Measurements from ENCODE around the gene PITPNC1. TPM values are rescaled to one million over a fixed set of nuclear protein-coding genes. Genes with fewer than 3 reads are reported as not detected.
A peak's percentile ranks its signal among the peaks of the same experiment; 100 is the strongest.

The PITPNC1 gene
- total and polyA plus RNA-seq, 4 donors = 8.0 to 21.1 (median 15.2) TPM

GRCh38 chr17:67509390-67510287 is 132.6 kb downstream of the PITPNC1 start:
- no peak overlapping the region for H3K4me3 ChIP-seq
- peak overlapping the region in 1 of 2 donors; percentile 7 for H3K27ac ChIP-seq (ENCODE audit: low read depth in 1 of 2, low read length in 1 of 2)
- H3K36me3 ChIP-seq (ENCODE audit: control insufficient read depth in 4 of 4, insufficient read depth in 4 of 4, low read length in 4 of 4) = no peaks in the 10 kb centered on the region
- ATAC-seq (ENCODE audit: insufficient read depth, low FRiP score) (peak; percentile 79), DNase-seq (peak in 1 of 3 donors; percentile 29)
- no peak overlapping the region for H3K9ac ChIP-seq (ENCODE audit: insufficient read depth in 1 of 2, low read length in 2 of 2)
- H3K9me3 ChIP-seq (ENCODE audit: control insufficient read depth in 4 of 4, insufficient read depth in 3 of 4, low read length in 3 of 4) = peaks cover 0 to 2% (median 0%) of the 10 kb centered on the region in 4 donors
- H3K27me3 ChIP-seq (ENCODE audit: control insufficient read depth in 3 of 3, insufficient read depth in 3 of 3, low read length in 2 of 3) = no peaks in the 10 kb centered on the region
- no peak for TF ChIP-seq CTCF (IDR thresholded peaks at IDR 0.05; ENCODE audit: control extremely low read depth, extremely low read depth)
- H3K4me1 ChIP-seq (ENCODE audit: control insufficient read depth in 5 of 5, insufficient read depth in 5 of 5, low read length in 5 of 5) = peaks cover 0 to 6% (median under 1%) of the 10 kb centered on the region in 5 donors
- 59 to 74% methylated on average over 10 of the region's 10 CpGs for WGBS, 2 donors

- DNase-seq (no peak), ATAC-seq (ENCODE audit: insufficient read depth, low FRiP score) (no peak)
- Histone ChIP-seq H3K4me3 (no peak overlapping the region), H3K9ac (ENCODE audit: insufficient read depth in 1 of 2, low read length in 2 of 2) (no peak overlapping the region), H3K36me3 (ENCODE audit: control insufficient read depth in 4 of 4, insufficient read depth in 4 of 4, low read length in 4 of 4) (no peaks in the 10 kb centered on the region), H3K27ac (ENCODE audit: low read depth in 1 of 2, low read length in 1 of 2) (no peak overlapping the region), H3K4me1 (ENCODE audit: control insufficient read depth in 5 of 5, insufficient read depth in 5 of 5, low read length in 5 of 5) (peaks cover 0 to 18% (median 9%) of the 10 kb centered on the region in 5 donors), H3K9me3 (ENCODE audit: control insufficient read depth in 4 of 4, insufficient read depth in 3 of 4, low read length in 3 of 4) (peaks cover 0 to 2% (median 0%) of the 10 kb centered on the region in 4 donors), H3K27me3 (ENCODE audit: control insufficient read depth in 3 of 3, insufficient read depth in 3 of 3, low read length in 2 of 3) (no peaks in the 10 kb centered on the region)
- TF ChIP-seq CTCF (IDR thresholded peaks at IDR 0.05; ENCODE audit: control extremely low read depth, extremely low read depth) = no peak
- 70 to 79% methylated on average over 3 of the region's 3 CpGs for WGBS, 2 donors
Observed at GRCh38 chr17:67511012-67511411, 133.9 kb downstream of the PITPNC1 start.

- no peak for TF ChIP-seq CTCF (IDR thresholded peaks at IDR 0.05; ENCODE audit: control extremely low read depth, extremely low read depth)
- no peak for DNase-seq
- WGBS, 2 donors = 93 to 94% methylated on average over 2 of the region's 2 CpGs
- Histone ChIP-seq H3K9me3 (ENCODE audit: control insufficient read depth in 4 of 4, insufficient read depth in 3 of 4, low read length in 3 of 4) (peaks cover 0 to 2% (median 0%) of the 10 kb centered on the region in 4 donors), H3K9ac (ENCODE audit: insufficient read depth in 1 of 2, low read length in 2 of 2) (no peak overlapping the region), H3K4me1 (ENCODE audit: control insufficient read depth in 5 of 5, insufficient read depth in 5 of 5, low read length in 5 of 5) (peaks cover 0 to 20% (median 9%) of the 10 kb centered on the region in 5 donors), H3K4me3 (no peak overlapping the region), H3K36me3 (ENCODE audit: control insufficient read depth in 4 of 4, insufficient read depth in 4 of 4, low read length in 4 of 4) (no peaks in the 10 kb centered on the region), H3K27ac (ENCODE audit: low read depth in 1 of 2, low read length in 1 of 2) (no peak overlapping the region), H3K27me3 (ENCODE audit: control insufficient read depth in 3 of 3, insufficient read depth in 3 of 3, low read length in 2 of 3) (no peaks in the 10 kb centered on the region)
- ATAC-seq (ENCODE audit: insufficient read depth, low FRiP score) = no peak
Observed at GRCh38 chr17:67511804-67512203, 134.7 kb downstream of the PITPNC1 start.

Data from lung (tissue), 12 donors.